Ovary (tissue), 3 donors: ENCODE results near the gene FOXRED2.

Source experiments
- POLR2A ChIP-seq: fragments of 450-650 bp; IDR thresholded peaks from one replicate; pipeline ENCODE4 v1.6.1; 2017; ENCODE audit warnings: antibody characterized with exemption, mild to moderate bottlenecking, moderate library complexity
- TF ChIP-seq, protein P1 (sequence below), 3 donors: fragments of 450-650 bp in 2 of 3; fragments of 200-600 bp in 1 of 3; IDR thresholded peaks; one replicate each; pipeline versions ENCODE4 v1.5.1 to v1.8.0; 2016 to 2022; ENCODE audit warnings: antibody characterized with exemption in 3 of 3, mild to moderate bottlenecking in 1 of 3
- donor health status: DM: no; HTN: no; CAD: no.

DNA sequence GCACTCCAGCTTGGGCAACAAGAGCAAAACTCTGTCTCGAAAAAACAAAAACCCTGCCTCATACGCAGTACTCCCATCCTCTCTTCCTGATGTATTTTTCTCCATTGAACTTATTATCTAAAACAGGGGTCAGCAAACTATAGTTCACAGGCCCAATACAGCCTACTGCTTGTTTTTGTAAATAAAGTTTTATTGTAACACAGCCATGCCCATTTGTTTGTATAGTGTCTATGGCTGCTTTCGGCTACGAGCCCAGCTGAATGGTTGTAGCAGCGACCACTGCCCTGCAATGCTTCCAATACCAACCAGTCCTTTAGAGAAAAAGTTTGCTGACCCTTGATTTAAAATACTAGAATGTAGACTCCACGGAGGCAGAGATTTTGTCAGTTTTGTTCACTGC, 31.5 kb downstream of the FOXRED2 start:
- TF ChIP-seq, protein P1, sequence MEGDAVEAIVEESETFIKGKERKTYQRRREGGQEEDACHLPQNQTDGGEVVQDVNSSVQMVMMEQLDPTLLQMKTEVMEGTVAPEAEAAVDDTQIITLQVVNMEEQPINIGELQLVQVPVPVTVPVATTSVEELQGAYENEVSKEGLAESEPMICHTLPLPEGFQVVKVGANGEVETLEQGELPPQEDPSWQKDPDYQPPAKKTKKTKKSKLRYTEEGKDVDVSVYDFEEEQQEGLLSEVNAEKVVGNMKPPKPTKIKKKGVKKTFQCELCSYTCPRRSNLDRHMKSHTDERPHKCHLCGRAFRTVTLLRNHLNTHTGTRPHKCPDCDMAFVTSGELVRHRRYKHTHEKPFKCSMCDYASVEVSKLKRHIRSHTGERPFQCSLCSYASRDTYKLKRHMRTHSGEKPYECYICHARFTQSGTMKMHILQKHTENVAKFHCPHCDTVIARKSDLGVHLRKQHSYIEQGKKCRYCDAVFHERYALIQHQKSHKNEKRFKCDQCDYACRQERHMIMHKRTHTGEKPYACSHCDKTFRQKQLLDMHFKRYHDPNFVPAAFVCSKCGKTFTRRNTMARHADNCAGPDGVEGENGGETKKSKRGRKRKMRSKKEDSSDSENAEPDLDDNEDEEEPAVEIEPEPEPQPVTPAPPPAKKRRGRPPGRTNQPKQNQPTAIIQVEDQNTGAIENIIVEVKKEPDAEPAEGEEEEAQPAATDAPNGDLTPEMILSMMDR (IDR thresholded peaks at IDR 0.05): no peak
- TF ChIP-seq POLR2A: no peak
